CD4-positive, CD25-positive, alpha-beta regulatory T cell (primary cell): ENCODE results near the gene TCF7L2. TPM values are rescaled to one million over a fixed set of nuclear protein-coding genes. Genes with fewer than 3 reads are reported as not detected.

Experiments used
- ATAC-seq, 2 donors: fragments of 150-1000 bp; cut with Tn5 transposase; one replicate each; pipeline ENCODE4 v1.10.0; 2021; ENCODE audit warnings: low read depth in 2 of 2, moderate number of reproducible peaks in 2 of 2, moderate library complexity in 1 of 2
- DNase-seq, 3 donors: peaks; one replicate each; pipeline versions ENCODE4 v3.0.0 to v3.0.0-alpha.2; 2012 to 2022; ENCODE audit warnings: mixed read lengths in 1 of 3
- H3K27ac ChIP-seq: one replicate; pipeline ENCODE4 v1.7.0; 2013; ENCODE audit warnings: mild to moderate bottlenecking, low read length; ENCODE audit not compliant: insufficient read depth, poor library complexity, severe bottlenecking
- H3K27me3 ChIP-seq: one replicate; pipeline ENCODE4 v1.7.0; 2013; ENCODE audit warnings: low read length; ENCODE audit not compliant: control insufficient read depth, insufficient read depth
- H3K36me3 ChIP-seq: one replicate; pipeline ENCODE4 v1.7.0; 2013; ENCODE audit warnings: mild to moderate bottlenecking, low read length, moderate library complexity; ENCODE audit not compliant: control insufficient read depth, insufficient read depth
- H3K4me1 ChIP-seq: 2 replicates; pipeline ENCODE4 v1.7.0; 2013; ENCODE audit warnings: mild to moderate bottlenecking, low read length; ENCODE audit not compliant: insufficient read depth, control insufficient read depth, poor library complexity, severe bottlenecking
- H3K4me3 ChIP-seq: one replicate; pipeline ENCODE4 v1.7.0; 2013; ENCODE audit warnings: low read depth, mild to moderate bottlenecking, low read length, moderate library complexity
- H3K9me3 ChIP-seq, 2 experiments: 1 replicate in 1 of 2; 2 replicates in 1 of 2; pipeline ENCODE4 v1.7.0; 2013; ENCODE audit warnings: low read length in 2 of 2, mild to moderate bottlenecking in 1 of 2, moderate library complexity in 1 of 2; ENCODE audit not compliant: control insufficient read depth in 2 of 2
- H3K27ac Mint-ChIP-seq, 3 donors: one replicate each; pipeline ENCODE4 v1.8.0; 2020 to 2022; ENCODE audit warnings: mild to moderate bottlenecking in 3 of 3, mixed read lengths in 3 of 3, moderate library complexity in 2 of 3
- H3K27me3 Mint-ChIP-seq: one replicate; pipeline ENCODE4 v1.8.0; 2022; ENCODE audit warnings: mild to moderate bottlenecking, mixed read lengths
- H3K36me3 Mint-ChIP-seq: one replicate; pipeline ENCODE4 v1.8.0; 2020; ENCODE audit warnings: mixed read lengths
- H3K4me1 Mint-ChIP-seq, 4 donors: one replicate each; pipeline ENCODE4 v1.8.0; 2020 to 2022; ENCODE audit warnings: mixed read lengths in 4 of 4, mild to moderate bottlenecking in 1 of 4
- H3K4me3 Mint-ChIP-seq, 4 donors: one replicate each; pipeline ENCODE4 v1.8.0; 2020 to 2022; ENCODE audit warnings: mild to moderate bottlenecking in 4 of 4, mixed read lengths in 4 of 4, moderate library complexity in 3 of 4
- H3K9me3 Mint-ChIP-seq, 7 donors: one replicate each; pipeline ENCODE4 v1.8.0; 2020 to 2022; ENCODE audit warnings: mixed read lengths in 7 of 7, mild to moderate bottlenecking in 3 of 7, moderate library complexity in 2 of 7
- polyA plus RNA-seq, 4 donors: library from polyadenylated mRNA; unstranded; fragments of 300-500 nt; fragmentation: Illumina TruSeq; gene quantifications; one replicate each; pipeline ENCODE4 v1.2.3, GENCODE V29; 2021
- total RNA-seq: library from RNA; stranded (reverse); gene quantifications from one replicate; pipeline ENCODE4 v1.2.3, GENCODE V29; 2022

TCF7L2 gene
- total and polyA plus RNA-seq, 5 donors from 2014 or later = 0.38 to 1.8 (median 0.52) TPM; not detected in 1

GRCh38 chr10:113113918-113114317 is 163.9 kb downstream of the TCF7L2 start:
- Histone ChIP-seq H3K4me1 (no peaks in the 10 kb centered on the region), H3K27ac (no peak overlapping the region), H3K9me3 (no peaks in the 10 kb centered on the region), H3K36me3 (no peaks in the 10 kb centered on the region), H3K4me3 (no peak overlapping the region), H3K27me3 (peaks cover 6% of the 10 kb centered on the region)
- Mint-ChIP-seq H3K27ac (no peak overlapping the region), H3K4me1 (no peaks in the 10 kb centered on the region), H3K36me3 (no peaks in the 10 kb centered on the region), H3K4me3 (no peak overlapping the region), H3K9me3 (no peaks in the 10 kb centered on the region), H3K27me3 (peaks cover 4% of the 10 kb centered on the region)
- no peak for DNase-seq
- ATAC-seq = no peak

GRCh38 chr10:113115556-113115955 is 165.5 kb downstream of the TCF7L2 start:
- ATAC-seq (no peak), DNase-seq (no peak)
- Mint-ChIP-seq H3K27ac (no peak overlapping the region), H3K9me3 (no peaks in the 10 kb centered on the region), H3K36me3 (no peaks in the 10 kb centered on the region), H3K4me1 (no peaks in the 10 kb centered on the region), H3K4me3 (no peak overlapping the region), H3K27me3 (peaks cover 4% of the 10 kb centered on the region)
- H3K4me3 ChIP-seq = no peak overlapping the region
- no peak overlapping the region for H3K27ac ChIP-seq
- H3K36me3 ChIP-seq = no peaks in the 10 kb centered on the region
- H3K4me1 ChIP-seq = no peaks in the 10 kb centered on the region
- H3K9me3 ChIP-seq = no peaks in the 10 kb centered on the region
- peaks cover 6% of the 10 kb centered on the region for H3K27me3 ChIP-seq

- no peak for ATAC-seq
- H3K4me1 ChIP-seq = no peaks in the 10 kb centered on the region
- no peaks in the 10 kb centered on the region for H3K4me1 Mint-ChIP-seq
These were observed 168.8 kb downstream of the TCF7L2 start for GRCh38 chr10:113118882-113119281.

GRCh38 chr10:113119801-113120200 is 169.8 kb downstream of the TCF7L2 start:
- Histone ChIP-seq H3K4me3 (no peak overlapping the region), H3K27me3 (peaks cover 2% of the 10 kb centered on the region), H3K9me3 (no peaks in the 10 kb centered on the region), H3K36me3 (no peaks in the 10 kb centered on the region), H3K27ac (no peak overlapping the region), H3K4me1 (no peaks in the 10 kb centered on the region)
- H3K4me1 Mint-ChIP-seq = no peaks in the 10 kb centered on the region
- H3K27ac Mint-ChIP-seq = no peak overlapping the region
- no peaks in the 10 kb centered on the region for H3K36me3 Mint-ChIP-seq
- peaks cover 16% of the 10 kb centered on the region for H3K27me3 Mint-ChIP-seq
- no peaks in the 10 kb centered on the region for H3K9me3 Mint-ChIP-seq
- DNase-seq (no peak), ATAC-seq (no peak)
- H3K4me3 Mint-ChIP-seq = no peak overlapping the region

More at GRCh38 chr10:113118882-113119281, 168.8 kb downstream of the TCF7L2 start:
- no peak overlapping the region for H3K4me3 ChIP-seq
- H3K27me3 Mint-ChIP-seq = peaks cover 12% of the 10 kb centered on the region
- no peaks in the 10 kb centered on the region for H3K9me3 ChIP-seq
- no peaks in the 10 kb centered on the region for H3K9me3 Mint-ChIP-seq
- H3K27me3 ChIP-seq = no peaks in the 10 kb centered on the region
- H3K36me3 Mint-ChIP-seq = no peaks in the 10 kb centered on the region
- no peak overlapping the region for H3K4me3 Mint-ChIP-seq
- H3K36me3 ChIP-seq = no peaks in the 10 kb centered on the region
- no peak overlapping the region for H3K27ac ChIP-seq
- no peak for DNase-seq
- no peak overlapping the region for H3K27ac Mint-ChIP-seq

- H3K27ac ChIP-seq = no peak overlapping the region
- Mint-ChIP-seq H3K27me3 (peaks cover 26% of the 10 kb centered on the region), H3K4me3 (no peak overlapping the region), H3K9me3 (no peaks in the 10 kb centered on the region), H3K27ac (no peak overlapping the region), H3K36me3 (no peaks in the 10 kb centered on the region), H3K4me1 (no peaks in the 10 kb centered on the region)
- no peaks in the 10 kb centered on the region for H3K36me3 ChIP-seq
- no peaks in the 10 kb centered on the region for H3K9me3 ChIP-seq
- H3K4me3 ChIP-seq = no peak overlapping the region
- ATAC-seq = no peak
- H3K27me3 ChIP-seq = peaks cover 7% of the 10 kb centered on the region
- no peak for DNase-seq
- H3K4me1 ChIP-seq = no peaks in the 10 kb centered on the region
These were observed 171.1 kb downstream of the TCF7L2 start for GRCh38 chr10:113121153-113121552.

- Histone ChIP-seq H3K36me3 (no peaks in the 10 kb centered on the region), H3K4me3 (no peak overlapping the region), H3K9me3 (no peaks in the 10 kb centered on the region), H3K27ac (no peak overlapping the region), H3K27me3 (peaks cover 10% of the 10 kb centered on the region), H3K4me1 (peaks cover 6% of the 10 kb centered on the region)
- no peaks in the 10 kb centered on the region for H3K36me3 Mint-ChIP-seq
- DNase-seq (no peak), ATAC-seq (no peak)
- H3K4me1 Mint-ChIP-seq = peaks cover 0 to 3% (median 0%) of the 10 kb centered on the region in 4 donors
- H3K9me3 Mint-ChIP-seq = peaks cover 0 to 4% (median 0%) of the 10 kb centered on the region in 7 donors
- H3K4me3 Mint-ChIP-seq = no peak overlapping the region
- H3K27ac Mint-ChIP-seq = no peak overlapping the region
- peaks cover 39% of the 10 kb centered on the region for H3K27me3 Mint-ChIP-seq
These were observed 172.9 kb downstream of the TCF7L2 start for GRCh38 chr10:113122947-113123346.

- H3K36me3 ChIP-seq = no peaks in the 10 kb centered on the region
- peaks cover 0 to 4% (median 0%) of the 10 kb centered on the region in 7 donors for H3K9me3 Mint-ChIP-seq
- no peak overlapping the region for H3K27ac ChIP-seq
- no peak for DNase-seq
- no peaks in the 10 kb centered on the region for H3K9me3 ChIP-seq
- H3K4me1 ChIP-seq = peaks cover 6% of the 10 kb centered on the region
- no peak overlapping the region for H3K4me3 Mint-ChIP-seq
- H3K4me1 Mint-ChIP-seq = peaks cover 0 to 3% (median 0%) of the 10 kb centered on the region in 4 donors
- H3K4me3 ChIP-seq = no peak overlapping the region
- H3K36me3 Mint-ChIP-seq = peaks cover 4% of the 10 kb centered on the region
- peaks cover 51% of the 10 kb centered on the region for H3K27me3 Mint-ChIP-seq
- no peak for ATAC-seq
- H3K27me3 ChIP-seq = peaks cover 12% of the 10 kb centered on the region
- no peak overlapping the region for H3K27ac Mint-ChIP-seq
These were observed 174.7 kb downstream of the TCF7L2 start for GRCh38 chr10:113124724-113125123.

GRCh38 chr10:113125612-113126011 is 175.6 kb downstream of the TCF7L2 start:
- no peak overlapping the region for H3K27ac ChIP-seq
- no peaks in the 10 kb centered on the region for H3K9me3 ChIP-seq
- peaks cover 56% of the 10 kb centered on the region for H3K27me3 Mint-ChIP-seq
- peaks cover 0 to 4% (median 0%) of the 10 kb centered on the region in 7 donors for H3K9me3 Mint-ChIP-seq
- H3K4me1 Mint-ChIP-seq = peaks cover 0 to 3% (median 0%) of the 10 kb centered on the region in 4 donors
- H3K36me3 ChIP-seq = no peaks in the 10 kb centered on the region
- H3K4me3 ChIP-seq = no peak overlapping the region
- no peak for ATAC-seq
- peaks cover 4% of the 10 kb centered on the region for H3K36me3 Mint-ChIP-seq
- H3K4me3 Mint-ChIP-seq = no peak overlapping the region
- peaks cover 6% of the 10 kb centered on the region for H3K4me1 ChIP-seq
- peaks cover 12% of the 10 kb centered on the region for H3K27me3 ChIP-seq
- no peak overlapping the region for H3K27ac Mint-ChIP-seq
- no peak for DNase-seq
